ENCODE data around the gene KCNG4. TPM values are rescaled to one million over a fixed set of nuclear protein-coding genes. Genes with fewer than 3 reads are reported as not detected.

KCNG4 gene
- polyA plus RNA-seq, 1 donor from 2014 or later = not detected

GRCh38 chr16:84278333-84278732, 38.5 kb upstream of the KCNG4 start:
- Histone ChIP-seq H3K9me2 (ENCODE audit: insufficient read depth, low read length) (no peaks in the 10 kb centered on the region), H4K20me1 (ENCODE audit: insufficient read depth) (no peaks in the 10 kb centered on the region), H3K4me2 (ENCODE audit: low read length) (no peak overlapping the region), H3F3A (ENCODE audit: insufficient read depth, low read length, poor library complexity, severe bottlenecking) (no peaks in the 10 kb centered on the region), H2AFZ (ENCODE audit: low read depth, low read length) (no peak overlapping the region), H3K27me3 (ENCODE audit: insufficient read depth, low read depth, low read length) (no peaks in the 10 kb centered on the region), H3K4me3 (ENCODE audit: low read length) (no peak overlapping the region), H3K9me3 (ENCODE audit: low read length) (no peaks in the 10 kb centered on the region), H3K79me2 (replicated peaks; ENCODE audit: insufficient read depth, low read length) (no peaks in the 10 kb centered on the region), H3K27ac (ENCODE audit: low read length) (no peak overlapping the region), H3K36me3 (ENCODE audit: insufficient read depth, low read length) (no peaks in the 10 kb centered on the region), H3K9ac (ENCODE audit: low read length) (no peak overlapping the region)
- TF ChIP-seq MXI1 (conservative IDR thresholded peaks at IDR 0.05; ENCODE audit: poor library complexity, severe bottlenecking) (no peak), REST (IDR thresholded peaks at IDR 0.05; ENCODE audit: borderline replicate concordance) (no peak), POLR2AphosphoS5 (IDR thresholded peaks at IDR 0.05) (no peak), TAF1 (IDR thresholded peaks at IDR 0.05; ENCODE audit: low read depth) (no peak), CTCF (IDR thresholded peaks at IDR 0.05; ENCODE audit: poor library complexity, severe bottlenecking) (no peak), EZH2 (IDR thresholded peaks at IDR 0.05; ENCODE audit: borderline replicate concordance, insufficient read depth, low read length, poor library complexity, severe bottlenecking) (no peak), SMC3 (conservative IDR thresholded peaks at IDR 0.05; ENCODE audit: poor library complexity) (no peak), EP300 (conservative IDR thresholded peaks at IDR 0.05; ENCODE audit: poor library complexity, severe bottlenecking) (no peak), RAD21 (conservative IDR thresholded peaks at IDR 0.05) (no peak)

GRCh38 chr16:84277244-84277823, 37.5 kb upstream of the KCNG4 start:
- Histone ChIP-seq H3K4me3 (ENCODE audit: low read length) (no peak overlapping the region), H3K4me2 (ENCODE audit: low read length) (no peak overlapping the region), H3K27ac (ENCODE audit: low read length) (no peak overlapping the region), H3K36me3 (ENCODE audit: insufficient read depth, low read length) (no peaks in the 10 kb centered on the region), H2AFZ (ENCODE audit: low read depth, low read length) (no peak overlapping the region), H3K27me3 (ENCODE audit: insufficient read depth, low read depth, low read length) (no peaks in the 10 kb centered on the region), H3F3A (ENCODE audit: insufficient read depth, low read length, poor library complexity, severe bottlenecking) (no peaks in the 10 kb centered on the region), H3K9me2 (ENCODE audit: insufficient read depth, low read length) (no peaks in the 10 kb centered on the region), H3K9me3 (ENCODE audit: low read length) (no peaks in the 10 kb centered on the region), H4K20me1 (ENCODE audit: insufficient read depth) (no peaks in the 10 kb centered on the region), H3K9ac (ENCODE audit: low read length) (no peak overlapping the region), H3K79me2 (replicated peaks; ENCODE audit: insufficient read depth, low read length) (no peaks in the 10 kb centered on the region)
- no peak for TF ChIP-seq REST (IDR thresholded peaks at IDR 0.05; ENCODE audit: borderline replicate concordance)
- TF ChIP-seq MXI1 (conservative IDR thresholded peaks at IDR 0.05; ENCODE audit: poor library complexity, severe bottlenecking) = no peak
- no peak for TF ChIP-seq POLR2AphosphoS5 (IDR thresholded peaks at IDR 0.05)
- TF ChIP-seq RAD21 (conservative IDR thresholded peaks at IDR 0.05) = peak; percentile 35
- no peak for TF ChIP-seq EZH2 (IDR thresholded peaks at IDR 0.05; ENCODE audit: borderline replicate concordance, insufficient read depth, low read length, poor library complexity, severe bottlenecking)
- TF ChIP-seq EP300 (conservative IDR thresholded peaks at IDR 0.05; ENCODE audit: poor library complexity, severe bottlenecking) = no peak
- TF ChIP-seq CTCF (IDR thresholded peaks at IDR 0.05; ENCODE audit: poor library complexity, severe bottlenecking) = no peak
- TF ChIP-seq SMC3 (conservative IDR thresholded peaks at IDR 0.05; ENCODE audit: poor library complexity) = peak; percentile 45
- TF ChIP-seq TAF1 (IDR thresholded peaks at IDR 0.05; ENCODE audit: low read depth) = no peak

All from neural cell (in vitro differentiated cells).